Activated CD4-positive, alpha-beta T cell treated with anti-CD3 and anti-CD28 coated beads, Interleukin-2, amount 10 ng/mL, durations not matched to agents 24 days and 14 days (primary cell): Measurements from ENCODE around the gene PBX4. TPM values are rescaled to one million over a fixed set of nuclear protein-coding genes. Genes with fewer than 3 reads are reported as not detected.

Experiments
- DNase-seq: peaks from one replicate; pipeline ENCODE4 v3.0.0; 2022
- H3K27ac Mint-ChIP-seq: one replicate; pipeline ENCODE4 v1.8.0; 2022; ENCODE audit warnings: mild to moderate bottlenecking, mixed read lengths
- H3K27me3 Mint-ChIP-seq: one replicate; pipeline ENCODE4 v1.8.0; 2022; ENCODE audit warnings: mixed read lengths
- H3K36me3 Mint-ChIP-seq: one replicate; pipeline ENCODE4 v1.8.0; 2022; ENCODE audit warnings: low read depth, mild to moderate bottlenecking, mixed read lengths
- H3K4me1 Mint-ChIP-seq: one replicate; pipeline ENCODE4 v1.8.0; 2021; ENCODE audit warnings: mixed read lengths
- H3K4me3 Mint-ChIP-seq: one replicate; pipeline ENCODE4 v1.8.0; 2022; ENCODE audit warnings: mild to moderate bottlenecking, moderate library complexity, mixed read lengths
- H3K9me3 Mint-ChIP-seq: one replicate; pipeline ENCODE4 v1.8.0; 2021; ENCODE audit warnings: mixed read lengths
- intact Hi-C: fragments of 100-400 bp; cut with micrococcal nuclease; formaldehyde crosslinking; loops from one replicate; pipeline ENCODE4 v1.15.1; 2023
- total RNA-seq: library from RNA; stranded (reverse); gene quantifications from 2 replicates; pipeline ENCODE4 v1.2.3, GENCODE V29; 2022

PBX4 gene
- total RNA-seq, 1 donor from 2014 or later: 20.5 TPM

GRCh38 chr19:19527674-19528625 is 90.5 kb downstream of the PBX4 start:
- H3K4me3 Mint-ChIP-seq: no peak overlapping the region
- intact Hi-C loops: no loop called here
- no peak overlapping the region for H3K27ac Mint-ChIP-seq
- no peaks in the 10 kb centered on the region for H3K27me3 Mint-ChIP-seq
- peaks cover 21% of the 10 kb centered on the region for H3K36me3 Mint-ChIP-seq
- H3K4me1 Mint-ChIP-seq: peaks cover 9% of the 10 kb centered on the region
- no peak for DNase-seq
- no peaks in the 10 kb centered on the region for H3K9me3 Mint-ChIP-seq

GRCh38 chr19:19527371-19527656 is 91.2 kb downstream of the PBX4 start:
- no peak for DNase-seq
- Mint-ChIP-seq H3K4me3 (no peak overlapping the region), H3K27ac (no peak overlapping the region), H3K36me3 (peaks cover 24% of the 10 kb centered on the region), H3K27me3 (no peaks in the 10 kb centered on the region), H3K9me3 (no peaks in the 10 kb centered on the region), H3K4me1 (peaks cover 10% of the 10 kb centered on the region)
- intact Hi-C loops: no loop called here

- H3K9me3 Mint-ChIP-seq: no peaks in the 10 kb centered on the region
- DNase-seq: no peak
- H3K4me1 Mint-ChIP-seq: peaks cover 6% of the 10 kb centered on the region
- intact Hi-C loops: no loop called here
- no peak overlapping the region for H3K27ac Mint-ChIP-seq
- peaks cover 20% of the 10 kb centered on the region for H3K36me3 Mint-ChIP-seq
- H3K4me3 Mint-ChIP-seq: no peak overlapping the region
- H3K27me3 Mint-ChIP-seq: no peaks in the 10 kb centered on the region
Observed at GRCh38 chr19:19526581-19527370, 91.7 kb downstream of the PBX4 start.

GRCh38 chr19:19525611-19526380 is 92.7 kb downstream of the PBX4 start:
- Mint-ChIP-seq H3K27ac (no peak overlapping the region), H3K27me3 (no peaks in the 10 kb centered on the region), H3K4me1 (peaks cover 3% of the 10 kb centered on the region), H3K36me3 (peaks cover 19% of the 10 kb centered on the region), H3K9me3 (no peaks in the 10 kb centered on the region), H3K4me3 (no peak overlapping the region)
- intact Hi-C loops: no loop called here
- DNase-seq: no peak

GRCh38 chr19:19524053-19524452 is 94.4 kb downstream of the PBX4 start:
- no peak overlapping the region for H3K4me3 Mint-ChIP-seq
- H3K27me3 Mint-ChIP-seq: no peaks in the 10 kb centered on the region
- H3K36me3 Mint-ChIP-seq: peaks cover 30% of the 10 kb centered on the region
- H3K4me1 Mint-ChIP-seq: peaks cover 11% of the 10 kb centered on the region
- H3K27ac Mint-ChIP-seq: no peak overlapping the region
- intact Hi-C loops: no loop called here
- DNase-seq: no peak
- no peaks in the 10 kb centered on the region for H3K9me3 Mint-ChIP-seq

GRCh38 chr19:19523177-19523576 is 95.3 kb downstream of the PBX4 start:
- no peak overlapping the region for H3K4me3 Mint-ChIP-seq
- H3K9me3 Mint-ChIP-seq: no peaks in the 10 kb centered on the region
- H3K36me3 Mint-ChIP-seq: peaks cover 31% of the 10 kb centered on the region
- DNase-seq: no peak
- H3K27ac Mint-ChIP-seq: no peak overlapping the region
- H3K4me1 Mint-ChIP-seq: peaks cover 11% of the 10 kb centered on the region
- H3K27me3 Mint-ChIP-seq: no peaks in the 10 kb centered on the region
- intact Hi-C loops: no loop called here

- Mint-ChIP-seq H3K4me1 (peaks cover 11% of the 10 kb centered on the region), H3K9me3 (no peaks in the 10 kb centered on the region), H3K27me3 (no peaks in the 10 kb centered on the region), H3K4me3 (no peak overlapping the region), H3K27ac (no peak overlapping the region), H3K36me3 (peaks cover 31% of the 10 kb centered on the region)
- intact Hi-C loops: no loop called here
- no peak for DNase-seq
Observed at GRCh38 chr19:19520989-19521388, 97.5 kb downstream of the PBX4 start.

- Mint-ChIP-seq H3K4me3 (peak overlapping the region; percentile 96), H3K9me3 (no peaks in the 10 kb centered on the region), H3K27ac (peak overlapping the region; percentile 95), H3K36me3 (peaks cover 32% of the 10 kb centered on the region), H3K4me1 (peaks cover 9% of the 10 kb centered on the region), H3K27me3 (no peaks in the 10 kb centered on the region)
- intact Hi-C loops: no loop called here
- DNase-seq: no peak
Observed at GRCh38 chr19:19517235-19517619, 101.3 kb downstream of the PBX4 start.

GRCh38 chr19:19515642-19516519 is 102.6 kb downstream of the PBX4 start, which contains the start of gene NDUFA13:
NDUFA13 (plus strand) TSS chr19:19516225; CDS start chr19:19516239, 14 bp downstream.
- intact Hi-C loops: loop anchor here (1.0 kb wide), 1 partner anchor 196 kb away; the partner anchor contains the start of genes MAU2 and SUGP1
- Mint-ChIP-seq H3K9me3 (no peaks in the 10 kb centered on the region), H3K36me3 (peaks cover 30% of the 10 kb centered on the region), H3K4me3 (peak within 1 kb of the TSS; percentile 96), H3K4me1 (peaks cover 9% of the 10 kb centered on the region), H3K27ac (peak within 1 kb of the TSS; percentile 95), H3K27me3 (no peaks in the 10 kb centered on the region)
- DNase-seq: peak; percentile 99

GRCh38 chr19:19514881-19515641 is 103.4 kb downstream of the PBX4 start, which contains the start of gene TSSK6:
TSSK6 (minus strand) TSS chr19:19515548; CDS start chr19:19515427, 121 bp downstream.
- intact Hi-C loops: no loop called here
- peak within 1 kb of the TSS; percentile 96 for H3K4me3 Mint-ChIP-seq
- peaks cover 23% of the 10 kb centered on the region for H3K36me3 Mint-ChIP-seq
- H3K27me3 Mint-ChIP-seq: no peaks in the 10 kb centered on the region
- H3K27ac Mint-ChIP-seq: peak within 1 kb of the TSS; percentile 95
- peaks cover 6% of the 10 kb centered on the region for H3K4me1 Mint-ChIP-seq
- H3K9me3 Mint-ChIP-seq: no peaks in the 10 kb centered on the region
- DNase-seq: no peak

GRCh38 chr19:19514215-19514657 is 104.3 kb downstream of the PBX4 start:
- Mint-ChIP-seq H3K27ac (no peak overlapping the region), H3K27me3 (no peaks in the 10 kb centered on the region), H3K4me1 (peaks cover 2% of the 10 kb centered on the region), H3K9me3 (no peaks in the 10 kb centered on the region), H3K4me3 (peak overlapping the region; percentile 49), H3K36me3 (peaks cover 15% of the 10 kb centered on the region)
- no peak for DNase-seq
- intact Hi-C loops: no loop called here

GRCh38 chr19:19513682-19514081 is 104.8 kb downstream of the PBX4 start:
- Mint-ChIP-seq H3K4me1 (no peaks in the 10 kb centered on the region), H3K27ac (no peak overlapping the region), H3K36me3 (peaks cover 12% of the 10 kb centered on the region), H3K27me3 (no peaks in the 10 kb centered on the region), H3K9me3 (no peaks in the 10 kb centered on the region), H3K4me3 (no peak overlapping the region)
- DNase-seq: no peak
- intact Hi-C loops: no loop called here
